ENCODE measurements around the gene GLRX5. TPM values are rescaled to one million over a fixed set of nuclear protein-coding genes. Genes with fewer than 3 reads are reported as not detected.
A peak's percentile ranks its signal among the peaks of the same experiment; 100 is the strongest.

The GLRX5 gene
- total RNA-seq, 2 experiments from 2014 or later: 37.9 to 44.1 TPM

DNA sequence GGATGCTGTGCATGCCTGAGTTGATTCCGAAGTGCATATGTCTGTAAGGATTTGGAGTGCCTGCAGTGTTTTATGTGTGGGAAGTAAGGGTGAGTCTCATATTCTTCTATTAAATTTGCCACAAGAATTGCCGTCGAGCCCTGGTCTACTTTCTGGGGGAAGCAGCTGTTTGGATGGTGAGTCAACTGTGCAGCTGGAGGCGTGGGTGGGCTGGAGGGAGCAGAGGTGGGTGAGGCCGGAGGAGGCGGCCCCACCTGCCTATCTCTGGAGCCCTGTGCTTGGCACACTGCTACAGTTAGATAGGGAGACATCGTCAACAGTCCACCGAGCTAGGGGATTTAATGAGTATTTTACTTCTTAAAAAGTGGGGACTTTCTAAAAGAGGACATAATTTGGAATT is 9.7 kb downstream of the GLRX5 start:
- no peaks in the 10 kb centered on the region for H3K27me3 Mint-ChIP-seq
- H3K4me1 Mint-ChIP-seq: peaks cover 17% of the 10 kb centered on the region
- CTCF ChIA-PET: no interaction called here
- H3K9me3 Mint-ChIP-seq (ENCODE audit: low read depth): no peaks in the 10 kb centered on the region
- peaks cover 9% of the 10 kb centered on the region for H3K36me3 Mint-ChIP-seq (ENCODE audit: low read depth)
- ATAC-seq: no peak
- DNase-seq: no peak
- no peak overlapping the region for H3K4me3 Mint-ChIP-seq
- intact Hi-C loops (cut with DNase I, micrococcal nuclease): no loop called here
- POLR2A ChIA-PET: no interaction called here
- H3K27ac Mint-ChIP-seq: no peak overlapping the region

DNA sequence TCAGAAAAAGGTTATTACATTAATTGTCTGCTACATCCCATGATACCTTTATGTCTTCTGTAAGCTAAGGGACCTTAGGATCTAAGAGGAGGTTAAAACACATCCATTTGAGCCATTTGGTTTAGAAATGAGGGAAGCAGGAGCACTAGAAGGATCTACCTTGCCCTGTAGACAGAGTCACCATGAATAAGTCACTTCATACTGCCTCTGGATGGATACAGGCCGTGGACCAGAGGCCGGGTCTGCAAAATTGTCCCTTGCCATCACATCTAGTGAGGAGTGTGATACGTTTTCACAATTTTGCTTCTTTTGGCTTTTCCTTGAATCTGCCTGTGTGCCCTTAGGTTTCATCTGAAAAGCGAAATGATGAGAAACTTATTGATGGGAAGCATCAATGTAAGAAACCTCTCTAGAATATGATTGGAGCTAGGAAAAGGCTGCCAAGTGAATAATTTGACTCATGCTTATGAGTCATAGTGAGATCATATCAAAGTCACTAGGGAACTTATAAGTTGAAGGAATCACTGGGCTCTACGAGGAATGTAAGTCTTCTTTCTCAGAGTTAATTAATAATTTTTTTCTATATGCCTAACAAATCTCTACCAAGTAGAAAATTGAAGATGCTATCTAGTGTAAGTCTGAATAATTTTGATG is 10.8 kb downstream of the GLRX5 start:
- ChIA-PET POLR2A (no interaction called here), CTCF (interaction anchor here (1.5 to 2.6 kb wide), 6 partner anchors 8 to 103 kb away, joined by 5 to 10 read pairs (median 6); no protein-coding TSS in a partner anchor)
- Mint-ChIP-seq H3K4me3 (no peak overlapping the region), H3K4me1 (peaks cover 17% of the 10 kb centered on the region), H3K27me3 (no peaks in the 10 kb centered on the region), H3K9me3 (ENCODE audit: low read depth) (no peaks in the 10 kb centered on the region), H3K27ac (no peak overlapping the region), H3K36me3 (ENCODE audit: low read depth) (peaks cover 10% of the 10 kb centered on the region)
- DNase-seq (no peak), ATAC-seq (peak; percentile 60)
- intact Hi-C loops (cut with DNase I, micrococcal nuclease): no loop called here

DNA sequence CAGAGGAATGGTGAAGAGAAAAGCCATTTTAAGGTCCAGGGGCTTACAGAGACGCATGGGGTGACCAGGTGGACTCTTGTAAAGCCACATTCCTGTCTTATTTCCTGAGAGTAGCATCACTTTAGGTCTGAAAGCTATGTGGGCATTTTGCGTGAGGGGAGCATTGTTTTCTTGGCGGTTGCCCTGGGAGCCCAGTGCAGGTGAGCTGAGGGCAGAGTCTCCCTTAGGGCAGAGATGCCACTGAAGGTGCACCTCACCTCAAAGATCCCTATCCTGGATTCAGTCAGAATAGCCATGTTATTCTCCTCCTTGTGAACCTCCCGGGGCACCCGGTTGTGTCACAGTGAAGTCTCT is 12.4 kb downstream of the GLRX5 start:
- Mint-ChIP-seq H3K4me3 (no peak overlapping the region), H3K9me3 (ENCODE audit: low read depth) (no peaks in the 10 kb centered on the region), H3K27me3 (no peaks in the 10 kb centered on the region), H3K27ac (no peak overlapping the region), H3K4me1 (peaks cover 12% of the 10 kb centered on the region), H3K36me3 (ENCODE audit: low read depth) (peaks cover 10% of the 10 kb centered on the region)
- CTCF ChIA-PET: interaction anchor here (1.0 to 2.6 kb wide), 5 partner anchors 10 to 122 kb away, joined by 3 to 7 read pairs (median 5); no protein-coding TSS in a partner anchor
- ATAC-seq (no peak), DNase-seq (no peak)
- intact Hi-C loops (cut with DNase I, micrococcal nuclease): no loop called here
- POLR2A ChIA-PET: no interaction called here

DNA sequence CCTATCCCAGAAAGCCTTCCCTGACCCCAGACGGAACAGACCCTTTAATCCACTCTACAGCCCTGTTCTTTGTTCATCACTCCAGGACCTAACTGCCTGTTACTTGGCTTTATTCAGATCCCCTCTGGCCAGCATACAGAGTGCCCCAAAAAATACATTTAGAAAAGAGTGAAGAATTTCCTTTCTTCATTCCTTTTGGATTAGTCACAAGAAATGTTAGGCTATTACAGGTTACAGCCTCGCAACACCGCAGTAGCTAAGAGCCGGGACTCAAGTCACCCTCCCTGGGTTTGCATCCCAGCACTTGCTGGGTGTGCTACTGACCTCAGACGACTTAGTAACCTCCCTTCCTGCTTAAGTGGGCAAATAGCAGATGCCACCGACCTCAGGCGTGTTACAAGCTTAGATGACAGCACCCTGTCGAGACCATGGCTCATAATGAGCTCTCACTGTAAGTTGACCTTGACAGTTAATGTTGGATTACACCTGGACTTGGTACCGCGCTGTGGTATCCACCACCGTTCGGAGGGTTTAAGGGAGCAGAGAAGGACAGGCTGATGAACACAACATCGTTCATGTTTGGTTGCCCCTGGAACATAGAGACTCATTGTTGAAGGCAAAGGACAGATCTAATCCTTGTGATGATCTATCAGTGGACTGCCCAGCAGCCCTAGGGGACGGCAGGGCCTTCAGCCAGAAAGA is 12.9 kb downstream of the GLRX5 start:
- Mint-ChIP-seq H3K4me1 (peaks cover 12% of the 10 kb centered on the region), H3K4me3 (no peak overlapping the region), H3K36me3 (ENCODE audit: low read depth) (peaks cover 10% of the 10 kb centered on the region), H3K27me3 (no peaks in the 10 kb centered on the region), H3K9me3 (ENCODE audit: low read depth) (no peaks in the 10 kb centered on the region), H3K27ac (no peak overlapping the region)
- CTCF ChIA-PET: interaction anchor here (0.6 to 2.6 kb wide), 4 partner anchors 97 to 555 kb away, joined by 3 to 7 read pairs (median 3); no protein-coding TSS in a partner anchor
- no peak for ATAC-seq
- POLR2A ChIA-PET: no interaction called here
- DNase-seq: no peak
- intact Hi-C loops (cut with DNase I, micrococcal nuclease): no loop called here

DNA sequence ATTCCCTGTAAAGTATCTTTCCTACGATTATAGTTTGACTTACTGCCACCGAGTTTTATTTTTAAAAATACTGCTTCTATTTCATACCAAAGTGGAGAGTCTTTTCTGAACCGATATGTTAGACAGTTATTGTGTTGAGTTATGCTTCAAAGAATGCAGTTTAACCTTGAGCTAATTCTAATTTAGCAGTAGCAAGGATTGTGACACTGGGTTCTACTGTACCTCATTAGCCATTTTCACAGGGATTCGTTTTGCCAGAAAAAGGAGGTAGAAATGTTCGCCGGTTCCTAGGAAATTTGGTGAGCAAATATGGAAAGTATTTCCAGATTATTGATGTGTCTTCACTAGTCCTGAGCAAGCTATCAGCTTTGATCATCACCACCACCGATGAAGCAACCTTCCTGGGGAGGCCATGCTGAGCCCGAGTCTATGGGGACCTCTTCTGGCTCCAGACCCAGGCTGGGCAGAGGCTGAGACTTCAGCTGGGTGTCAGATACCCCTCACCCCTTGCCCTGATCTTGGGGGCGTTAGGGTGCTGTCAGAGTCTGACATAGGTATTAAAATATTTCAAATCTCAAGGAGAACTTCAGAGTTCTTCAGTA is 13.6 kb downstream of the GLRX5 start:
- intact Hi-C loops (cut with DNase I, micrococcal nuclease): no loop called here
- Mint-ChIP-seq H3K27ac (no peak overlapping the region), H3K9me3 (ENCODE audit: low read depth) (no peaks in the 10 kb centered on the region), H3K36me3 (ENCODE audit: low read depth) (peaks cover 10% of the 10 kb centered on the region), H3K4me1 (peaks cover 12% of the 10 kb centered on the region), H3K27me3 (no peaks in the 10 kb centered on the region), H3K4me3 (no peak overlapping the region)
- ATAC-seq (no peak), DNase-seq (no peak)
- ChIA-PET CTCF (interaction anchor here (0.6 to 1.0 kb wide), 3 partner anchors 96 to 554 kb away, joined by 3 read pairs; no protein-coding TSS in a partner anchor), POLR2A (no interaction called here)

DNA sequence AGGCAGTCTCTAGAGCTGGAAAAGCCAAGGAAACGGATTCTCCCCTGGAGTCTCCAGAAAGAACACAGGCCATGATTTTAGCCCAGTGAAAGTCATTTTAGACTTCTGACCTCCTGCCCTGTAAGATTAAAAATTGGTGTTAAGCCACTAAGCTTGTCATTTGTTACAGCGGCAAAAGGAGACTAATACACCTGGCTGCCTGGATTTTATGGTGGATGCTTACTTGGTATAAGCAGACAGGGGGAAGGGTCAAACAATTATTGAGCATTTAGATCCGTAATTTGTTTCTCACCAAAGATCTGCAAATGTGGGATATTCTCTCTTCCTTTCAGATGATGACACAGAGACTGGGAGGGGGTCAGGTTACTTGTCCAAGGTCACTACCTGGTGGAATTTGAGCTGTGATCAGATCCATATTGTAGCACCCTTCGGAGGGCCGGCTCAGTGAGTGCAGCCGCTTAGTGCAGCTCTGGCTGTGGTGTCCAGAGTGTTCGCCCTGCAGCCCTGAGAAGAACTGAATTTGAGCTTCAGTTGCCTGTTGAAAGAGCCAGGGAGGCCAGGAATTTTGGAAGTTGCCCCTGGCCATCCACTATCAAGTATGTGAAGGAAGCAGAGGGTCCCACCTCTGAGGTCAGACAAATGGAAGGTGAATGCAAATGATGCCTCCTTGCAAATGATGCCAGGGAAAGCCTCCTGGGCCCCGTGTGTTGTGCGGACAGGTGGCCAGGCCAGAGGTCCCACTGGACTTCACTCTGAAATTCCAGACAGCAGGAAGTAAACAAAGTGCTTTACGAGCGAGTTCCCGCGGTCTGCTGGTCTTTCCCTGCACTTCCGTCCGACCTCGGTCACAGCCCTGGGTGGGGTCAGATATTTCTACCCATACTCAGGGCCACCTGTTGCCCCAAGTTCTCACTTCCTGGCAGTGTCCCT is 15.1 kb downstream of the GLRX5 start:
- Mint-ChIP-seq H3K4me3 (no peak overlapping the region), H3K27me3 (no peaks in the 10 kb centered on the region), H3K36me3 (ENCODE audit: low read depth) (peaks cover 5% of the 10 kb centered on the region), H3K4me1 (peaks cover 11% of the 10 kb centered on the region), H3K9me3 (ENCODE audit: low read depth) (no peaks in the 10 kb centered on the region), H3K27ac (no peak overlapping the region)
- intact Hi-C loops (cut with DNase I, micrococcal nuclease): no loop called here
- ChIA-PET POLR2A (no interaction called here), CTCF (no interaction called here)
- DNase-seq (no peak), ATAC-seq (no peak)

DNA sequence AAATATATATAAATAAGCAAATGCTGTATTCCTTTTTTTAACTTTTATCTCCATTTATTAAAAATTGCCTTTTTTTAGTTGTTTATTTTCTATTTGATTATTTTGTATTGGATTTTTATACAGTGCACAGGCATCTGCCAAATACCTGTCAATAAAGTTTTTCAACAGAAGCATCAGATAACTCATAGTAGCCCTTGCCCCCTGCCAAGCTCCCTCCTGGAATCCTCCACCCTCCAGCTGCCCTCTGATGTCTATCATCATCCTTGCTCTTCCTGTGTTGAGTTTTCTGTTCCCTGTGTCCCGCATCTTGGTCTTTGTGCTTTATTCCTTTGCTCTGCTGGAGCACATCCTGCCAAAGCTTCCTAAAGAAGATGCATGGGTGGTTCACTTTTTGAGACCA is 16.6 kb downstream of the GLRX5 start:
- ChIA-PET CTCF (interaction anchor here (1.4 kb wide), 1 partner anchor 109 kb away, joined by 4 read pairs; no protein-coding TSS in a partner anchor), POLR2A (no interaction called here)
- peaks cover 5% of the 10 kb centered on the region for H3K36me3 Mint-ChIP-seq (ENCODE audit: low read depth)
- DNase-seq: no peak
- no peak for ATAC-seq
- no peaks in the 10 kb centered on the region for H3K27me3 Mint-ChIP-seq
- no peaks in the 10 kb centered on the region for H3K4me1 Mint-ChIP-seq
- intact Hi-C loops (cut with DNase I, micrococcal nuclease): no loop called here
- H3K4me3 Mint-ChIP-seq: no peak overlapping the region
- H3K9me3 Mint-ChIP-seq (ENCODE audit: low read depth): no peaks in the 10 kb centered on the region
- H3K27ac Mint-ChIP-seq: no peak overlapping the region

DNA sequence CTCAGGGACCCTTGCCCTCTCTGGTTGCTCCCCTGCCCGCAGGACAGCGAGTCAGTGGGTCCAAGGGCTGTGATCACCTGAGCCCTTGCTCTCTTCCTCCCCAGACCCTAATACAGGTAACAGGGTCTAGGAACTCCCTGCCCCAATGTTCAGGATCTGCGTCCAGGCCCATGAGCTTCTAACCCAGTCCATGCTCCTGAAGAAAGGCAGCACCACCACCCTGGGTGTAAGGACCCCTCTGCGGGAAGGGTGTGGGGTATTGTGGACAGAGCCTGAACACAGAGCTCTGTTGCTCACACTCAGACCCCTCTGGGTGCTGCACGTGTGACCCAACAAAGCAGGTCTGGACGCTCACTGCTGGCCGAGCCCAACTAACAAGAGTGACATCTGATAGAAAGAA is 18.3 kb downstream of the GLRX5 start:
- no peak overlapping the region for H3K4me3 Mint-ChIP-seq
- DNase-seq (no peak), ATAC-seq (no peak)
- H3K27ac Mint-ChIP-seq: no peak overlapping the region
- no peaks in the 10 kb centered on the region for H3K4me1 Mint-ChIP-seq
- ChIA-PET POLR2A (no interaction called here), CTCF (no interaction called here)
- peaks cover 5% of the 10 kb centered on the region for H3K36me3 Mint-ChIP-seq (ENCODE audit: low read depth)
- intact Hi-C loops (cut with DNase I, micrococcal nuclease): no loop called here
- no peaks in the 10 kb centered on the region for H3K9me3 Mint-ChIP-seq (ENCODE audit: low read depth)
- no peaks in the 10 kb centered on the region for H3K27me3 Mint-ChIP-seq

DNA sequence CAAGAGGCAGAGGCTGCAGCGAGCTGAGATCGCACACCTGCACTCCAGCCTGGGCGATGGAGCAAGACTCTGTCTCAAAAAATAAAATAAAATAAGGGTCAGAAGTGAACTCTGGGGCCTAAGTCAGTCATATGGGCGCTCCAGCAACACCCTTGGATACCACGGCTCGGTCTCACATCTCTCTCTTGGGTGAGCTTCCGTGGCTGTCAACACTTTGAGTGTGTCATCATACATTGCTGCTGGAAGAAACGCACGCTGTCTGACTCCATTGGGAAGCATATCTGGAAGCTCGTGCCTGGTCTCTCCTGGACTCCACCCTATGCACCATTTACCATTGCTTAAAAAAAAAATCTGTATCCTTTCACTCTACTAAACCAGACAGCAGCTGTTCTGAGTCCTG is 20.2 kb downstream of the GLRX5 start:
- intact Hi-C loops (cut with DNase I, micrococcal nuclease): no loop called here
- H3K4me1 Mint-ChIP-seq: no peaks in the 10 kb centered on the region
- POLR2A ChIA-PET: interaction anchor here (0.6 kb wide), 1 partner anchor 155 kb away, joined by 5 read pairs; no protein-coding TSS in a partner anchor

DNA sequence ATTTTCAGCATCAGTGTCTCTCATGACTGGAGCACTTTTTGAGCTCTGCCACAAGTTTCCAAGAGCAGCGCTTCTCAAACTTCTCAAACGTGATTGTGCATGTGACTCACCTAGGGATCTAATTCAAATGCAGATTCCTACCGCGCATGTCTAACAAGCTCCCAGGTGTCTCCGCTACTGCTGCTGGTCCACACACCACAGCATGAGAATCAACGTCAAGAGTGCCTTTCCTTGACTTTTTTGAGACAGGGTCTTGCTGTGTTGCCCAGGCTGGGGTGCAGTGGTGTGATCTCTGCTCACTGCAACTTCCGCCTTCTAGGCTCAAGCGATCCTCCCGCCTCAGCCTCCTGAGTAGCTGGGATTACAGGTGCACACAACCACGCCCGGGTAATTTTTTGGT is 22.4 kb downstream of the GLRX5 start:
- DNase-seq (no peak), ATAC-seq (no peak)
- H3K27me3 Mint-ChIP-seq: peaks cover 7% of the 10 kb centered on the region
- CTCF ChIA-PET: interaction anchor here (0.7 kb wide), 1 partner anchor 437 kb away, joined by 3 read pairs; no protein-coding TSS in a partner anchor
- no peak overlapping the region for H3K27ac Mint-ChIP-seq
- H3K36me3 Mint-ChIP-seq (ENCODE audit: low read depth): no peaks in the 10 kb centered on the region
- H3K4me3 Mint-ChIP-seq: no peak overlapping the region
- H3K4me1 Mint-ChIP-seq: no peaks in the 10 kb centered on the region
- intact Hi-C loops (cut with DNase I, micrococcal nuclease): no loop called here
- no peaks in the 10 kb centered on the region for H3K9me3 Mint-ChIP-seq (ENCODE audit: low read depth)
- POLR2A ChIA-PET: no interaction called here

More for the DNA sequence above, 20.2 kb downstream of the GLRX5 start:
- no peak for DNase-seq
- no peaks in the 10 kb centered on the region for H3K9me3 Mint-ChIP-seq (ENCODE audit: low read depth)
- CTCF ChIA-PET: interaction anchor here (0.8 kb wide), 1 partner anchor 129 kb away, joined by 3 read pairs; no protein-coding TSS in a partner anchor
- H3K27me3 Mint-ChIP-seq: no peaks in the 10 kb centered on the region
- no peak overlapping the region for H3K4me3 Mint-ChIP-seq
- no peak overlapping the region for H3K27ac Mint-ChIP-seq
- H3K36me3 Mint-ChIP-seq (ENCODE audit: low read depth): no peaks in the 10 kb centered on the region
- ATAC-seq: no peak

DNA sequence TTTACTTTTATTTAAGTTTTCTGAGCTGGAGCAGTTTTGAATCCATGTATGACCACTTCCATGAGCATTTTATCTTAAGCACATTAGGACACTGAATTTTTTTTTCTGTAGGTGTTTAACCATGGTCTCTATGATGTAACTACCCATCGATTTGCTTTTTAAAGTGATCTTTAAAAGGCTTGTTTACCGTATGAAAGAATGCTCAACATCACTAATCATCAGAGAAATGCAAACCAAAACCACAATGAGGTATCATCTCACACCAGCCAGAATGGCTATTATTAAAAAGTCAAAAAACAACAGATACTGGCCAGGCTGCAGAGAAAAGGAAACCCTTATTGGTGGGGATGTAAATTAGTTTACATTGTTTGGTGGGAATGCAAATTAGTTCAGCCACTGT is 23.0 kb downstream of the GLRX5 start:
- no peak for DNase-seq
- ChIA-PET CTCF (no interaction called here), POLR2A (no interaction called here)
- Mint-ChIP-seq H3K36me3 (ENCODE audit: low read depth) (no peaks in the 10 kb centered on the region), H3K4me3 (no peak overlapping the region), H3K27me3 (peaks cover 9% of the 10 kb centered on the region), H3K4me1 (no peaks in the 10 kb centered on the region), H3K9me3 (ENCODE audit: low read depth) (no peaks in the 10 kb centered on the region), H3K27ac (no peak overlapping the region)
- intact Hi-C loops (cut with DNase I, micrococcal nuclease): no loop called here
- no peak for ATAC-seq

Measured in activated CD4-positive, alpha-beta T cell treated with anti-CD3 and anti-CD28 coated beads for 36 hours (primary cell).